Panc1 (cell line): ENCODE results near the gene MRPL10. TPM values are rescaled to one million over a fixed set of nuclear protein-coding genes. Genes with fewer than 3 reads are reported as not detected.

Experiments
- ATAC-seq: fragments of 200-7000 bp; cut with Tn5 transposase; 2 replicates; pipeline ENCODE4 v1.9.1; 2020; ENCODE audit warnings: mild to moderate bottlenecking, moderate library complexity
- BruUV-seq: library from RNA; stranded (reverse); fragments of 400-500 nt; replicated peaks from 2 replicates; lab custom pipeline; 2021; lab: Mats Ljungman, UMichigan
- CTCF ChIA-PET: fragments of 300-600 bp; sonication (Branson Sonifier 250); formaldehyde crosslinking; loops from one replicate; lab custom pipeline; 2022; ENCODE audit warnings: antibody characterized with exemption; lab: Charles Lee
- POLR2A ChIA-PET: fragments of 300-600 bp; sonication (Branson Sonifier 250); formaldehyde crosslinking; loops from one replicate; lab custom pipeline; 2022; ENCODE audit warnings: antibody characterized with exemption; lab: Charles Lee
- DNase-seq: peaks from one replicate; pipeline ENCODE4 v3.0.0-alpha.2; 2010; ENCODE audit warnings: low read depth, low spot score
- H3K27ac ChIP-seq: 2 replicates; pipeline ENCODE4 v1.5.1; 2011; ENCODE audit warnings: mild to moderate bottlenecking, low read length, inconsistent platforms
- H3K27me3 ChIP-seq: fragments of 200-500 bp; sonication (Bioruptor generic); 2 replicates; pipeline ENCODE4 v1.6.0; 2014; ENCODE audit warnings: low read length, inconsistent platforms; ENCODE audit not compliant: control insufficient read depth, insufficient read depth
- H3K36me3 ChIP-seq: fragments of 200-500 bp; sonication (Bioruptor generic); 2 replicates; pipeline ENCODE4 v1.5.1; 2014; ENCODE audit warnings: inconsistent platforms, mild to moderate bottlenecking, low read length, moderate library complexity; ENCODE audit not compliant: control insufficient read depth, insufficient read depth
- H3K4me1 ChIP-seq: 2 replicates; pipeline ENCODE4 v1.5.1; 2011; ENCODE audit warnings: inconsistent platforms, mild to moderate bottlenecking, low read length, moderate library complexity; ENCODE audit not compliant: control insufficient read depth, insufficient read depth
- H3K4me3 ChIP-seq, 2 experiments: 2 replicates each; pipeline ENCODE4 v1.5.1; 2011 to 2012; ENCODE audit warnings: low read depth in 2 of 2, low read length in 2 of 2, mild to moderate bottlenecking in 2 of 2, inconsistent platforms in 1 of 2, moderate library complexity in 1 of 2
- H3K9me3 ChIP-seq: fragments of 200-500 bp; sonication (Bioruptor generic); 2 replicates; pipeline ENCODE4 v1.5.1; 2014; ENCODE audit warnings: low read depth, mild to moderate bottlenecking, inconsistent platforms, low read length, moderate library complexity; ENCODE audit not compliant: control insufficient read depth, insufficient read depth
- POLR2AphosphoS5 ChIP-seq: IDR thresholded peaks from 2 replicates; pipeline ENCODE4 v1.6.1; 2012; ENCODE audit warnings: mild to moderate bottlenecking, low read depth, low read length, moderate library complexity
- REST ChIP-seq, 2 experiments: IDR thresholded peaks; 2 replicates each; pipeline ENCODE4 v1.6.1; 2011 to 2012; ENCODE audit warnings: low read depth in 2 of 2, control low read depth in 1 of 2, low read length in 1 of 2, mild to moderate bottlenecking in 1 of 2, moderate library complexity in 1 of 2; ENCODE audit not compliant: insufficient read depth in 1 of 2
- SIN3A ChIP-seq: IDR thresholded peaks from 2 replicates; pipeline ENCODE4 v1.6.1; 2012; ENCODE audit warnings: low read depth, mild to moderate bottlenecking, low read length, moderate library complexity, borderline replicate concordance; ENCODE audit not compliant: insufficient read depth
- TCF7L2 ChIP-seq: IDR thresholded peaks from 2 replicates; pipeline ENCODE4 v1.6.1; 2011; ENCODE audit warnings: mild to moderate bottlenecking, low read depth, low read length, inconsistent platforms
- in situ Hi-C: cut with HindIII; loops from 2 replicates; pipeline ENCODE4 v1.10.0; 2016; ENCODE audit warnings: low sequenced_read_pairs, low pct_unique_long_range_greater_than_20kb
- intact Hi-C: fragments of 100-400 bp; cut with micrococcal nuclease; formaldehyde crosslinking; loops from one replicate; pipeline ENCODE4 v1.10.0; 2022; ENCODE audit not compliant: unreplicated experiment
- total RNA-seq: library from RNA; stranded (reverse); gene quantifications from one replicate; pipeline ENCODE4 v1.2.1, GENCODE V29; 2021; ENCODE audit not compliant: unreplicated experiment
- TF ChIP-seq, protein P1 (sequence below): fragments of 450-650 bp; IDR thresholded peaks from 2 replicates; pipeline ENCODE4 v1.5.1; 2017; ENCODE audit warnings: mild to moderate bottlenecking

MRPL10 gene
- total RNA-seq, 1 experiment from 2014 or later, result 41.9 TPM

- ATAC-seq, result no peak; the same call in 1 of the 2 replicates
- Histone ChIP-seq H3K9me3 (no peaks in the 10 kb centered on the region), H3K27me3 (peaks cover 22% of the 10 kb centered on the region), H3K4me3 (peak overlapping the region; percentile 34 to 40), H3K36me3 (no peaks in the 10 kb centered on the region), H3K4me1 (peaks cover 3% of the 10 kb centered on the region; the same call in 1 of the 2 replicates), H3K27ac (no peak overlapping the region)
- ChIA-PET POLR2A (interaction anchor here (0.7 kb wide), 1 partner anchor 29 kb away, joined by 3 read pairs; no protein-coding TSS in a partner anchor), CTCF (interaction anchor here (1.0 to 1.8 kb wide), 2 partner anchors 9 to 40 kb away, joined by 3 to 6 read pairs; partner anchors contain the start of gene SCRN2)
- TF ChIP-seq, protein P1, sequence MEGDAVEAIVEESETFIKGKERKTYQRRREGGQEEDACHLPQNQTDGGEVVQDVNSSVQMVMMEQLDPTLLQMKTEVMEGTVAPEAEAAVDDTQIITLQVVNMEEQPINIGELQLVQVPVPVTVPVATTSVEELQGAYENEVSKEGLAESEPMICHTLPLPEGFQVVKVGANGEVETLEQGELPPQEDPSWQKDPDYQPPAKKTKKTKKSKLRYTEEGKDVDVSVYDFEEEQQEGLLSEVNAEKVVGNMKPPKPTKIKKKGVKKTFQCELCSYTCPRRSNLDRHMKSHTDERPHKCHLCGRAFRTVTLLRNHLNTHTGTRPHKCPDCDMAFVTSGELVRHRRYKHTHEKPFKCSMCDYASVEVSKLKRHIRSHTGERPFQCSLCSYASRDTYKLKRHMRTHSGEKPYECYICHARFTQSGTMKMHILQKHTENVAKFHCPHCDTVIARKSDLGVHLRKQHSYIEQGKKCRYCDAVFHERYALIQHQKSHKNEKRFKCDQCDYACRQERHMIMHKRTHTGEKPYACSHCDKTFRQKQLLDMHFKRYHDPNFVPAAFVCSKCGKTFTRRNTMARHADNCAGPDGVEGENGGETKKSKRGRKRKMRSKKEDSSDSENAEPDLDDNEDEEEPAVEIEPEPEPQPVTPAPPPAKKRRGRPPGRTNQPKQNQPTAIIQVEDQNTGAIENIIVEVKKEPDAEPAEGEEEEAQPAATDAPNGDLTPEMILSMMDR, result no peak
- TF ChIP-seq REST (IDR thresholded peaks at IDR 0.05; ENCODE audit: insufficient read depth in 1 of 2, low read depth in 2 of 2, low read length in 1 of 2) (no peak), POLR2AphosphoS5 (no peak), SIN3A (no peak), TCF7L2 (no peak)
- no TSS peak for BruUV-seq
- in situ Hi-C loops, result no loop called here
- intact Hi-C loops, result no loop called here
- no peak for DNase-seq
These were observed 19.0 kb upstream of the MRPL10 start for GRCh38 chr17:47850373-47850691.

GRCh38 chr17:47848198-47848513 lies 16.8 kb upstream of the MRPL10 start:
- Histone ChIP-seq H3K27me3 (peaks cover 7% of the 10 kb centered on the region), H3K4me1 (peaks cover 13% of the 10 kb centered on the region), H3K27ac (no peak overlapping the region), H3K36me3 (no peaks in the 10 kb centered on the region), H3K9me3 (no peaks in the 10 kb centered on the region), H3K4me3 (no peak overlapping the region)
- no peak for DNase-seq
- intact Hi-C loops (no loop called here), in situ Hi-C loops (no loop called here)
- ChIA-PET CTCF (no interaction called here), POLR2A (no interaction called here)
- no TSS peak for BruUV-seq
- TF ChIP-seq REST (IDR thresholded peaks at IDR 0.05; ENCODE audit: insufficient read depth in 1 of 2, low read depth in 2 of 2, low read length in 1 of 2) (no peak), SIN3A (no peak), POLR2AphosphoS5 (no peak), TCF7L2 (no peak)
- TF ChIP-seq, protein P1, result no peak; the same call in 1 of the 2 replicates
- ATAC-seq, result no peak
